Measurements from ENCODE around the gene RDM1.

The RDM1 gene

GRCh38 chr17:35868737-35869136, 61.8 kb downstream of the RDM1 start, which contains the start of gene HEATR9:
TSS of gene HEATR9 (minus strand) at chr17:35868891. CDS start at chr17:35868742, 149 bp downstream.
- TF ChIP-seq RAD21 (IDR thresholded peaks at IDR 0.05; ENCODE audit: low read depth): no peak
- no peak for TF ChIP-seq EGR1 (IDR thresholded peaks at IDR 0.05)
- no peak for TF ChIP-seq ZBTB7A (IDR thresholded peaks at IDR 0.05; ENCODE audit: low read depth)
- no peak for TF ChIP-seq EP300 (IDR thresholded peaks at IDR 0.05; ENCODE audit: borderline replicate concordance)
- no peak for TF ChIP-seq TAF1 (IDR thresholded peaks at IDR 0.05; ENCODE audit: low read depth)
- TF ChIP-seq REST (IDR thresholded peaks at IDR 0.05; ENCODE audit: low read depth): no peak
- no peak for TF ChIP-seq MAX (IDR thresholded peaks at IDR 0.05)

Measured in Ishikawa (cell line).